ENCODE results near the gene PRSS57. TPM values are rescaled to one million over a fixed set of nuclear protein-coding genes. Genes with fewer than 3 reads are reported as not detected.

The PRSS57 gene
- total and polyA plus RNA-seq, 2 of the 13 experiments (the other 11 are each of a cell fraction or from before 2014, with no cell fraction given), result 0.12 TPM; not detected in 1

- TF ChIP-seq SNRNP70 (IDR thresholded peaks at IDR 0.05; ENCODE audit: low read depth, low read length) (no peak), ZNF710 (CRISPR knock-in tag; IDR thresholded peaks at IDR 0.05; ENCODE audit: borderline replicate concordance) (no peak), ZMYM4 (CRISPR knock-in tag; IDR thresholded peaks at IDR 0.05) (no peak), ZFYVE20 (CRISPR knock-in tag; IDR thresholded peaks at IDR 0.05; ENCODE audit: borderline replicate concordance, low read depth) (no peak), TOE1 (CRISPR knock-in tag; IDR thresholded peaks at IDR 0.05) (no peak), MIXL1 (CRISPR knock-in tag; IDR thresholded peaks at IDR 0.05) (no peak), ARNT (IDR thresholded peaks at IDR 0.05) (no peak), ZFP37 (CRISPR knock-in tag; IDR thresholded peaks at IDR 0.05; ENCODE audit: borderline replicate concordance) (no peak), TFDP2 (CRISPR knock-in tag; IDR thresholded peaks at IDR 0.05) (no peak), EHMT2 (IDR thresholded peaks at IDR 0.05; ENCODE audit: borderline replicate concordance, low read depth, low read length) (no peak), SCMH1 (CRISPR knock-in tag; IDR thresholded peaks at IDR 0.05; ENCODE audit: borderline replicate concordance) (no peak), TFAP4 (IDR thresholded peaks at IDR 0.05; ENCODE audit: borderline replicate concordance, low read depth) (no peak), TEAD3 (CRISPR knock-in tag; optimal IDR thresholded peaks at IDR 0.05; ENCODE audit: borderline replicate concordance) (peak; percentile 49), SKI (IDR thresholded peaks at IDR 0.05; ENCODE audit: partially characterized antibody) (peak; percentile 56), HIVEP1 (CRISPR knock-in tag; IDR thresholded peaks at IDR 0.05) (peak; percentile 28; the same call in 1 of the 2 replicates), ZNF615 (CRISPR knock-in tag; IDR thresholded peaks at IDR 0.05; ENCODE audit: borderline replicate concordance) (no peak), DNMT1 (CRISPR knock-in tag; IDR thresholded peaks at IDR 0.05) (no peak), ZNF788 (CRISPR knock-in tag; IDR thresholded peaks at IDR 0.05; ENCODE audit: borderline replicate concordance) (no peak), ZNF333 (CRISPR knock-in tag; IDR thresholded peaks at IDR 0.05; ENCODE audit: borderline replicate concordance) (no peak), SNAPC2 (CRISPR knock-in tag; IDR thresholded peaks at IDR 0.05) (no peak), NONO (IDR thresholded peaks at IDR 0.05) (no peak), NONO (CRISPR knock-in tag; conservative IDR thresholded peaks at IDR 0.05) (no peak), E2F5 (CRISPR knock-in tag; conservative IDR thresholded peaks at IDR 0.05) (no peak), GLI4 (CRISPR knock-in tag; IDR thresholded peaks at IDR 0.05; ENCODE audit: borderline replicate concordance) (no peak), SATB2 (CRISPR knock-in tag; IDR thresholded peaks at IDR 0.05) (no peak)
Observed at GRCh38 chr19:720345-721160, 25.3 kb upstream of the PRSS57 start (continued).

Data from HepG2 (cell line).